Thyroid gland (tissue), 4 donors: Measurements from ENCODE around the gene DYTN.

ENCODE experiments used
- POLR2A ChIP-seq, 2 donors: fragments of 450-650 bp; IDR thresholded peaks; one replicate each; pipeline ENCODE4 v1.6.1; 2017; ENCODE audit warnings: antibody characterized with exemption in 2 of 2, mild to moderate bottlenecking in 2 of 2, moderate library complexity in 1 of 2
- TF ChIP-seq, protein P1 (sequence below), 6 experiments: fragments of 200-600 bp in 3 of 6; fragments of 450-650 bp in 3 of 6; sonication (generic) in 3 of 6; IDR thresholded peaks; one replicate each; pipeline ENCODE4 v1.5.1; 2016 to 2019; ENCODE audit warnings: antibody characterized with exemption in 6 of 6, mild to moderate bottlenecking in 2 of 6, inconsistent platforms in 1 of 6, moderate library complexity in 1 of 6

DNA sequence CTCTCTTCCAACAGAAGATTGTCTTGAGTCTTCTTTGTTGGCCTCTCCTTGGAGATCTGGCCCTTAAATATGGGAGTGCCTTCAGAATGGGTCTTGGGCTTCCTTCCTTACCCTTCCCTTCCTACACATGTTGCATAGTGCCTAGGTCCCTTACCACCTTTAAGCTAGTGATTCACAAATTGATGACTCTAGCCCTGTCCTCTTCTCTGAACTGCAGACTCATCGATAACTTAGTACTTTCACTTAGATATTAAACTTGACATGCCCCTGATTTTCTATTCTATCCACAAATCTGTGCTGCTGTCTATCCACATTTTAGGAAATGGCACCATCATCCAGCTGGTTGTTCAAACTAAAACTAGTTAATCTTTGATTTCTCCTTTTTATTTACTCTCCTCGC is 9.1 kb upstream of the DYTN start:
- TF ChIP-seq POLR2A (IDR thresholded peaks at IDR 0.05), result no peak
- TF ChIP-seq, protein P1, sequence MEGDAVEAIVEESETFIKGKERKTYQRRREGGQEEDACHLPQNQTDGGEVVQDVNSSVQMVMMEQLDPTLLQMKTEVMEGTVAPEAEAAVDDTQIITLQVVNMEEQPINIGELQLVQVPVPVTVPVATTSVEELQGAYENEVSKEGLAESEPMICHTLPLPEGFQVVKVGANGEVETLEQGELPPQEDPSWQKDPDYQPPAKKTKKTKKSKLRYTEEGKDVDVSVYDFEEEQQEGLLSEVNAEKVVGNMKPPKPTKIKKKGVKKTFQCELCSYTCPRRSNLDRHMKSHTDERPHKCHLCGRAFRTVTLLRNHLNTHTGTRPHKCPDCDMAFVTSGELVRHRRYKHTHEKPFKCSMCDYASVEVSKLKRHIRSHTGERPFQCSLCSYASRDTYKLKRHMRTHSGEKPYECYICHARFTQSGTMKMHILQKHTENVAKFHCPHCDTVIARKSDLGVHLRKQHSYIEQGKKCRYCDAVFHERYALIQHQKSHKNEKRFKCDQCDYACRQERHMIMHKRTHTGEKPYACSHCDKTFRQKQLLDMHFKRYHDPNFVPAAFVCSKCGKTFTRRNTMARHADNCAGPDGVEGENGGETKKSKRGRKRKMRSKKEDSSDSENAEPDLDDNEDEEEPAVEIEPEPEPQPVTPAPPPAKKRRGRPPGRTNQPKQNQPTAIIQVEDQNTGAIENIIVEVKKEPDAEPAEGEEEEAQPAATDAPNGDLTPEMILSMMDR (IDR thresholded peaks at IDR 0.05), result no peak
